NCI-H2081 treated with DMSO at 0.1 percent for 48 hours (cell line): ENCODE measurements around the gene CGNL1.

Experiments
- DNase-seq: peaks from one replicate; lab custom pipeline; 2025; lab: John Stamatoyannopoulos, UW

Gene CGNL1

DNA sequence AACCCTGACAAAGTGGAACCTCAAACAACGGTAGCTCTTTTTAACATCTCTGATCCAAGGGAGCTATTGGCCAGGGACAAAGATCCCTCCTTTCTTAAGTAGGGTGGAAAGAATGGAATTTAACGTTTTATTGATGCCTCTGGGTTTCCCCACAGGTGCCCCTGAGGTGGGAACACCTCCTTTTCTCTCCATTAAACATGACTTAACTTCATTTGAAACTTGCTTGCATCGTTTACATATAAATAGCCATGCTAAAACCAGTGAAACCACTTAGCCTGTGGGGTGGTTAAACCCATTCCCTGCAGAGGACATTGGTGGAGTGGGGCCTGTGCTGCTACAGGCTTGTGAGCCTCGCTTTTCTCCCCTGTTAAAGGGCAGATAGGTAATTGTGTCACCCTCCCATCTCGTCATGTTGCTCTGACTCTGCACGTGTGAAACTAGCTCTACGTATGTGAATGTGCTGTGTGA, 9.7 kb downstream of the CGNL1 start:
- no peak for DNase-seq

- no peak for DNase-seq
Observed at GRCh38 chr15:57386976-57387375, 10.7 kb downstream of the CGNL1 start.

DNA sequence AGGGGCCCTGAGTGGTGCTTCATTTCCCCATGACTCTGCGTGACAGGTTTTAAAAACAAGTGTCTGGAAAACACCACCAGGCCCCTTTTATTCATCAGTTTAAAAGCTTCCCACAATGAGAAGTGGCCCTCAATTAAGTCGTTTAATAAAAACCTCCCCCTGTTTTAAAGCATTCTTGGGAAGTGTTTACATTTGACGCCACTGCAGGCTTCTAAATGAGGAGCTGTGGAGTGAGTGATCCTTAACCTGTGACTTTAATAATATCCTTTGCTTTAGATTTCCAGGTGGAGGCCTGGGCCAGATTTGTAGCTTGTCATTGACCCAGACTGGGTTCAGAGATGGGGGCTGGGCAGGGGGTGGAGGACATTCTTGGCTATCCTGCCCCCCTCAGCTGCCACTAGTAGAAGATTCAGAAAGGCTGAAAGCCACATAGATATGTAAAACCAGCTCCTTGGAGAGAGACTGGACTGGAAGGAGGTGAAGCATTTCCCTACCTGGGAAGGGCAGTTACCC, 11.3 kb downstream of the CGNL1 start:
- DNase-seq = no peak

DNA sequence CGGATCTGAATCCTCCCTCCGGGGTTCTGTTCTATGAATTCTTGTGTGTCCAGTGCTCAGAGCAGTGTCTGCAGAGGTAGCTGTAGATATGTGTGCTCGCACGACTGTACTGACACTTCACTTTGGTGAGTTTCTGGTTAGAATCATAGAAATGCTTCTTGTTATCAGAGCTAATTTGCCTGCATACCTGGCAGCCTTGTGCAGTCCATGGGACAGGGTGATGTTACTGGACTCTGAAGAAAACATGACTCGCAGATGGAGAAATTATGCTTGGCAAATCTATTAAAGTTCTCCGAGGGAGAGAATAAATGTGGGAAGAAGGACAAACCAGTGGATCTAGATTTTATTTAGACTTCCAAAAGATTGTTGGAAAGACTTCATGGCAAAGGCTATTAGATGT, 12.2 kb downstream of the CGNL1 start:
- no peak for DNase-seq

- DNase-seq = no peak
Observed at GRCh38 chr15:57389991-57390390, 13.7 kb downstream of the CGNL1 start.

DNA sequence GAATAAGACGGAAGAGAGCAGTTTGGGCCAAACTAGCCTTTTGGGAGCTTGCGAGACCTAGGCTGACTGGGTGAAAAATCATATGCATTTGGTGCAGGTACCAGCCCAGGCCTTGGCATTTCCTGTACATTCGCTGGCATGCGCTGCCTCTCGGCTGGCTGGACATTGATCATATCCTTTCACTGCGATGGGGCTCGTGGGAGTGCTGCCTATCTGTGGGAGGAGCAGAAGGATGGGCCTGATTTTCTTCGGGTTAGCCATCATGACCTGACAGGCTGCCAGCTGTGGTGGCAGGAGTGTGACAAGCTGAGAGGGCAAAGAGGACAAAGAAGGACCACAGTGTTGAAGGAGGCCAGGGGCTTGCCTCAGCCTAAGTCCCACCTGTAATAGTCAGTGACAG, 14.3 kb downstream of the CGNL1 start:
- no peak for DNase-seq

DNA sequence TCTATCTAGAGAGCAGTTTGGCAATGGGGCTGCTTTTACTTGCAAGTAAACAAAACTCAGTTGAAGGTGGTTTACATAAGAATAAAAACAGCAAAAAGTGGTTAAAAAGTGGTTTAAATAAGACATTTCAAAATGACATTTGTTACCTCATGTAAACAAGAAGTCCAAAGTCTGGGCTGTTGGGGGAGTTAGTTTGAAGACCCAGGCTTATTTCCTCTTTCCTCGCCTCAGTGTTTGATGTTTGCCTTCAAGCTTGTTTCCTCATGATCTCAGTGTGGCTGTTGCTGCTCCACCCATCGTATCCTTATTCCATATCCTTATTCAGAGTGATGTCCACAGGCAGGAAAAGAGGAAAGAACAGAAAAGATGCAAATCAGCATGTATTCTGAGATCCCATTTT, 15.2 kb downstream of the CGNL1 start:
- DNase-seq = no peak

GRCh38 chr15:57393061-57393460, 16.8 kb downstream of the CGNL1 start:
- DNase-seq = no peak

GRCh38 chr15:57395292-57395691, 19.0 kb downstream of the CGNL1 start:
- DNase-seq = no peak

DNA sequence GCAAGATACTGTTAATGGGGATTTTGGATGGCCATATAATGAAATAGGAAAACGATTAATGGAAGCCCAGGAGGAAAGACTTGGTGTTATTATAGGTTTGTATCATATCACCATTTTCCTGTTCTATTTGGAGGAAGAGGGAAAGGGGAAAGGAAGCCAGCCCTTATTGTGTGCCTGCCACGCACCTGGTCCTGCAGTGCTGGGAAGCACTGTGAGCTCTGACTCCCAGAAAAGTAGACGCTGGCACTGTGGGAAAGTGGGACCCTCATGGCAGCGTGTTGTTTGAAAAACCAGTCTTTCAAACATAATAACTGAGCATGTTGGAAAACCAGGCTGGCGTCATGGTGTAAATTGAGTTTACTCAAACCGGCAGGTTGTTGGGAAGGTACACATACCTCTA, 22.0 kb downstream of the CGNL1 start:
- no peak for DNase-seq

DNA sequence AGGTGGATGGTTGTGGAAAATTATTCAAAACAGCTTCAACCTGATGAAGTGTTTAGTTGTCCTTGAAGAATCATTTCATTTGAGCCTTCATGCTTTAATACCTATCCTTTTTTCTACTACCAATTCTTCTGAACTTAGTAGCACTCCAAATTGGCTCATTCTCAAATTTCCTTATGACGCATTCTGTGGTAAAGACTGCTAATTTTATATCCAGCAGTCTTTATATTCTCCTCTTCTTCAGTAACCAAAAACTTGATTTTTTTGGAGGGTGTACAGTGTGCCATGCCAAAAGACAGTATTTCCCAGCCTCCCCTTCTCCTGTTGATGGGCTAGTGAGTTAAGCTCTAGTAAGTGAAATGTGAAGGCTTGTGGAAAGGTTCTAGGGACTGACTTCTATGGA, 25.2 kb downstream of the CGNL1 start:
- DNase-seq = no peak

DNA sequence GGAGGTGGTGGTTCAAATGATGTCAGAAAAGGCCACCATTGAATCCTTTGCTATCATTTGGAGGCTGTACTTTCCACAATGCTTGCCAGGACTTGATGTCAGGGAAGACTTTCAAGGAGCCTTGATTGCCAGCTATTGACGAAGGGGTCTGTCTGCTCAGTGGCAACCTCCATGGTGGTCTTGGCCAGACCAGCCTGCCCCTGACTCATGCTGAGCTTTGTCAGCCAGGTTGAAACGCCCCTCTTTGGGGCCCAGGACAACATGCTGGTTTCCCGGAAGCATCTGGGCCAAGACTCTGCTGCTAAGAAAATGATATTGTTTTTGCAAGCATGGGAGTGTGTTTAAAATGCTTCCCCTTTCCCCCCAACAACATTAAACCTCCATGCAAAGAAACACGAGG, 26.7 kb downstream of the CGNL1 start:
- no peak for DNase-seq

DNA sequence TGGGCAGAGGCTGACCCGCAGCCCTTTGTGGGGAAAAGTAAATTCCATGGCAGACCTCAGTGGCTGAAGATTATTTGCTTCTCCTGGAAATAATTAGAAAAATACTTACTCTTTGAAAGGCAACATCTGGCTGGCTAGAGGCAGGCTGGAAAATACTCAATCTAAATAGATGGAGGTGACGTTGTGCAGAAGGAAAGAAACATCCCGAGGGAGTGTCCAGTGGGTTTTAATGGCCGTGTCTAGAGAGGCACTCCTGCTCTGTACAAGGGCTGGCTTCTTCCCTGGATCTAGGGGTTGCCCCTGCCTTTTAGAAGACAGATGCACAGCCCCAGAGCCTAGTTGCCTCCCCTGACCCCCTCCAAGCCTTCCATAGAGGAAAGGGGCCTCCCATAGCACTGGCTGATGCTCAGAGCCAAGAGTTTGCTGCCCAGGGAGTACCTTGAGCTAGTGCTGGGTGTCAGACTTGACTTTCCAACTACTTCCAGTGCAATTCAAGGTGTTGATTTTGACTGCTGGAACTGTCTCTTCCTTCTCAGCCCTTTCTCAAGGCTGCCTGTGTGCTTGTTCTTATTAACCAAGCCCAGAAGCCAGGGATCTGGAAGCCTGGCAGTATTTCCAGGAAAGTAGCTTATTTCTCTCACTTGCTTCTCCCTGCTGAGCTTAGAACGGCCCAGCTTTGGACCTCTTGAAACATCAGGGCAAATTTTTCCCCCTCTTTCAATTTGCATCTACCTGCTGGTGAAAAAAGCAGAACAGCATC, 27.4 kb downstream of the CGNL1 start:
- no peak for DNase-seq

DNA sequence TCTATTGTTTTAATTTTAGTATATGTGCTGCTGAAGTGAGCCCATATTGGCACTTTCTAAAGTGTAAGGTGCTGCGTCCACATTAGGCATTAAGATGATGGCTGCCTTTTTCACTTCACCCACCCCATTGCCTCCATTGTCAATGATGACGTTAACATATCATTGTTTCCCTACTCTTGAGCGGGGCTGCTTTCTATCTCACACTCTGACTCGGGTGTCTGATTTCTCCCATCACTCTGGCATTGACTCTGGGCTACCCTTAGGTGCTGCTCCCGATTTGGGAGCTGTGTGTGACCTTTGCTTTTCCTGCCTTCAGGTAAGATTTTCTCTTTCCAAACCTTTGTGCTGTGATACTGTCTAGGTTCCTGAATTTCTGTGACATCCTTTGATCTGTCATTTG, 28.8 kb downstream of the CGNL1 start:
- no peak for DNase-seq

- no peak for DNase-seq
Observed at GRCh38 chr15:57406062-57406772, 29.9 kb downstream of the CGNL1 start.

DNA sequence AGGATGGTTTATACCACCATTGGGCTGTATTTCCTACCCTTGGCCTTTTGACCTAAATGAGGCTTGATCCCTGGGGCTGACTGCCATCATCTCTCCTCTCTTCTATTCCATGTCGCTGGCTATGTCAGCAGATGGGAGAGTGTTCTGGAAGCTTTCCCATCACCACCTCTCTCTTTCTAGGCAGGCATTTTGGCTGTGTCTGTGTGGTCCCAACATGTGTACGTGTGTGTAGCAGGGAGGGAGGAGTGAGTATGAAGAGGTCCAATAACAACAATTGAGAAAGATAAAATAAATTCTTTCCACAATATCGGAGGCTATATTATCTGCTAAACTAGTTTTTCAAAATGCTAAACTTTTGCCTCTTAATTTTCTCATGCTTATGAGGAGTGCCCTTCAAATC, 34.1 kb downstream of the CGNL1 start:
- no peak for DNase-seq

DNA sequence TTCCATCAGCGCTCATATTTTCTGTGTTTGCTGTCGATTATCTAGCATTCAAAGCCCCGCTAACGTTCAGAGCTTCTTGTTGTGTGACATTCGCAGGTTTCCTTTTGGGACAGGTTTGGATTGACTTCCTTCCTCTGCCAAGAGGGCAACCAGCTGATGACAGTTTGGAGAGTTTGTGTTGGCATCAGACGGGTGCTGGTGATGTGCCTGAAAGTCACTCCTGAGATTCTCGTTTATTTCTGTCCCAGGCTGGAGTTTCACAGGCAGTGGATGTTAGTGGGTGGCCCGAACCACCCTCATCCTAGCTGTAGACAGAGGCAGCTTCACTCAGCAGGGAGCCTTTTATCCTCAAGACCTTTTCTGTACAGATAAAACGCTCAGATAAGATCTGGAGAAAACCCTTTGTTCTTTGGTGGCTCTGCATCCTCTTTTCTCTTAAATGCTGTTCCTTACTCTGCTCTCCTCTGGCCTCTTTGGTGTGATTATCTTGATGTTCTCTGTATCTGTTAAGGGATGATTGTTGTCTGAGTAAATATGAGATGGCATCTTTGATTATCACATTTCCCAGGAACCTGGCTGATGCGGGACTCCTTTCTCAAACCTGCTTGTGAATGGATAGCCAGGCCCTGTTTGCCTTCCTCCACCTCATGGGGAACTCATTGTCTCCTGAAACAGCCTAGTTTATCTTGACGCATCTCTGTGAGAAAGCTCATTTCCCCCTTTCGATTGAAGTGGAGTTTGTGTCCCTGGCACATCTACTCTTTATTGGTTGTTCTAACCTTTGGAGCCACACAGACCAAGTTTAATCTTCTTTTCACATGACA, 35.9 kb downstream of the CGNL1 start:
- no peak for DNase-seq

GRCh38 chr15:57415602-57416001, 39.3 kb downstream of the CGNL1 start:
- DNase-seq = no peak

- no peak for DNase-seq
Observed at GRCh38 chr15:57418635-57419034, 42.3 kb downstream of the CGNL1 start.

GRCh38 chr15:57419335-57419734, 43.0 kb downstream of the CGNL1 start:
- no peak for DNase-seq

DNA sequence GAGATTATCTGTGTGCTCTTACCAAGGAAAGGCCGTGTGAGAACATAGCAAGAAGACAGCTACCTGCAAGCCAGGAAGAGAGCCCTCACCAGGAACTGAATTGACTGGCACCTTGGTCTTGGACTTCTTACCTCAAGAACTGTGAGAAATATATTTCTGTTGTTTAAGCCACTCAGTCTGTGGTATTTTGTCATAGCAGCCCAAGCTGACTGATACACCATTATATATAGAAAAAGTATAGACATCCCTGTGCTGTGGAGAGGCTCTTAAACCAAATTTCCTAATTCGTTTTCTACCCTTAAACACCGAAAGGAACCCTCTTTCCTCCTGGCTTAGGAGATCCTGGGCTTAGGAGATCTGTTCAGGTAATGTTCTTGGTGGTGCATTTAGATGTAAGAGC, 44.8 kb downstream of the CGNL1 start:
- no peak for DNase-seq

DNA sequence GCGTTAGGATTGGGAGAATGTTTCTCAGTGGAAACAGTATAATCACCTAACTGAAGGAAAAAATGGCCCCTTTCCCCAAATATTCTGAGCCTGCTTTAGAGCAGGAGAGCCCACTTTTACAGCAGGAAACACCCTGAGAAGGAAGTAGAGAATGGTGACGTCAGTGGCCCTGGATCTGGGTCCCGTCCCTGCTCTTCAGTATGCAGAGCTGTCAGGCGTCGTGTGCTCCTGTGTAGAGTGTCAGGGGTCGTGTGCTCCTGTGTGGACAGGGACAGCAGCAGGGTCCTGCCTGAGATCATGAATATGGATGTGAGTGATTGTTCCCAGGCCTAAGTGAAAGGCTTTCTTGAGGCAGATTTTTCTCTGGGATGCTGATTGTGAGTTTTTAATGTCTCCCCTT, 45.2 kb downstream of the CGNL1 start:
- no peak for DNase-seq
